HepG2 (cell line): ENCODE results near the gene SRSF12. TPM values are rescaled to one million over a fixed set of nuclear protein-coding genes. Genes with fewer than 3 reads are reported as not detected.
A peak's percentile ranks its signal among the peaks of the same experiment; 100 is the strongest.

ENCODE experiments used
- ARNTL ChIP-seq: sonication (generic); formaldehyde crosslinking; IDR thresholded peaks from 2 replicates; pipeline ENCODE4 v1.4.0; 2020; ENCODE audit warnings: mild to moderate bottlenecking, missing genetic modification reagents
- CEBPB ChIP-seq: IDR thresholded peaks from 2 replicates; pipeline ENCODE4 v1.6.1; 2011; ENCODE audit warnings: low read depth, low read length, improper control_type of control experiment, borderline replicate concordance
- MLLT10 ChIP-seq: sonication (generic); formaldehyde crosslinking; IDR thresholded peaks from 2 replicates; pipeline ENCODE4 v1.4.0; 2020; ENCODE audit warnings: missing genetic modification reagents
- MYNN ChIP-seq: sonication (generic); formaldehyde crosslinking; IDR thresholded peaks from 2 replicates; pipeline ENCODE4 v1.4.0; 2020; ENCODE audit warnings: mild to moderate bottlenecking, low read depth, missing genetic modification reagents
- MZF1 ChIP-seq: sonication (generic); formaldehyde crosslinking; IDR thresholded peaks from 2 replicates; pipeline ENCODE4 v1.8.1; 2023; ENCODE audit warnings: mild to moderate bottlenecking, missing genetic modification reagents, borderline replicate concordance
- TAF1 ChIP-seq: sonication (generic); formaldehyde crosslinking; IDR thresholded peaks from 2 replicates; pipeline ENCODE4 v1.4.0; 2020; ENCODE audit warnings: missing genetic modification reagents
- ZNF30 ChIP-seq: sonication (generic); formaldehyde crosslinking; IDR thresholded peaks from 2 replicates; pipeline ENCODE4 v1.5.0; 2020; ENCODE audit warnings: mild to moderate bottlenecking, missing genetic modification reagents
- polyA plus RNA-seq, 8 experiments: library from polyadenylated mRNA; depleted of rRNA in 3 of 8; stranded (reverse) in 7 of 8; unstranded in 1 of 8; fragments of >200 nt; fragmentation: Illumina TruSeq in 4 of 8; extraction: Trizol in 4 of 8; gene quantifications; 2 replicates each; pipeline versions ENCODE4 v1.2.1 to v1.2.3, GENCODE V29; 2011 to 2016; ENCODE audit warnings: low read depth in 4 of 8, missing spikeins in 1 of 8, mixed read lengths in 1 of 8; ENCODE audit not compliant: insufficient read depth in 1 of 8
- total RNA-seq, 5 experiments: library from RNA; depleted of rRNA; stranded (reverse); fragments of >200 nt; fragmentation: Illumina TruSeq; extraction: Trizol; gene quantifications; 2 replicates each; pipeline ENCODE4 v1.2.3, GENCODE V29; 2016; ENCODE audit warnings: low read depth in 1 of 5
- TF ChIP-seq, protein P1 (sequence below): sonication (generic); formaldehyde crosslinking; IDR thresholded peaks from 2 replicates; pipeline ENCODE4 v1.8.0; 2022; ENCODE audit warnings: missing genetic modification reagents, mild to moderate bottlenecking, borderline replicate concordance
- TF ChIP-seq, protein P2 (sequence below): sonication (generic); formaldehyde crosslinking; IDR thresholded peaks from 2 replicates; pipeline ENCODE4 v1.5.0; 2020; ENCODE audit warnings: missing genetic modification reagents
- TF ChIP-seq, protein P3 (sequence below): IDR thresholded peaks from 2 replicates; pipeline ENCODE4 v1.6.1; 2012; ENCODE audit warnings: inconsistent platforms
- TF ChIP-seq, protein P4 (sequence below): sonication (generic); formaldehyde crosslinking; IDR thresholded peaks from 2 replicates; pipeline ENCODE4 v1.4.0; 2020; ENCODE audit warnings: mild to moderate bottlenecking, missing genetic modification reagents
- TF ChIP-seq, protein P5 (sequence below): sonication (generic); formaldehyde crosslinking; IDR thresholded peaks from 2 replicates; pipeline ENCODE4 v1.4.0; 2020; ENCODE audit warnings: missing genetic modification reagents, borderline replicate concordance
- TF ChIP-seq, protein P6 (sequence below): sonication (generic); formaldehyde crosslinking; IDR thresholded peaks from 2 replicates; pipeline ENCODE4 v1.9.0; 2021; ENCODE audit warnings: missing genetic modification reagents, mild to moderate bottlenecking, borderline replicate concordance
- TF ChIP-seq, protein P7 (sequence below): sonication (generic); formaldehyde crosslinking; IDR thresholded peaks from 2 replicates; pipeline ENCODE4 v1.8.1; 2022; ENCODE audit warnings: low read depth, mild to moderate bottlenecking, missing genetic modification reagents

The SRSF12 gene
- total and polyA plus RNA-seq, 2 of the 13 experiments (the other 11 are each of a cell fraction or from before 2014, with no cell fraction given), result 1.7 to 1.9 TPM

DNA sequence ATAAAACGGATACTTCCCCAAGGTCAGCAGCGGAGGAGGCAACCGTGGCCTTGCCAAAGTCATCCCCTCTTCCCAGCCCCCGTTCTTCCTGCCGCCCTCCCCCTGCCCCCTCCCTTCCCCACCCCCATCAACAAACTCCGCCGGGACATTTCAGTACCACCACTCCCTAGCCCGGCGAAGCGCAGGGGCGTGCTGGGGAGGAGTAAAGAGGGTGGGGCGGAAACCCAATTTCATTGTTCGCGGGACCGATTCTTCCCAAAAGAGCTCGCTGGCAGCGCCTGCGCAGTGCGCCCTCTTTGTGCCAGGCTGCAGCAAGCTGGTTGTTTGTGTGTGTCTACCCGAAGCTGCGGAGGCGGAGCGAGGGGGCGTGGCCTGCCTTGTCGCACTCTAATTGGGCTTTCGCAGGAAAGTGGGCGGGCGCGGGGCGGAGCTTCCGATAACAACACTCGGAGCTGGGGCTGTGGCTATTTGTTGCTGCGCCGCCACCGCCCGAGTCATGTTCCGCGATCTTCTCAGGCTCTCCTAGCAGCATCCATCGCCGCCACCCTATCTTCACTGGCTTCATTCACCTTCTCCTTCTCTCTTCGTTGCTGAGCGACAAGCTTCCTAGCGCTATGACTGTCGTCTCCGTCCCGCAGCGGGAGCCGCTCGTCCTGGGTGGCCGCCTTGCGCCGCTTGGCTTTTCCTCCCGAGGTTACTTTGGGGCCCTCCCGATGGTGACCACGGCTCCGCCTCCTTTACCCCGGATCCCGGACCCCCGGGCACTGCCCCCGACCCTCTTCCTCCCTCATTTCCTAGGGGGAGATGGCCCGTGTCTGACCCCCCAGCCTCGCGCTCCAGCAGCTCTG is 37.4 kb downstream of the SRSF12 start, which contains the start of gene PNRC1 (continued):
- TF ChIP-seq MLLT10 (no peak), ARNTL (CRISPR knock-in tag) (no peak), MYNN (CRISPR knock-in tag) (0 out of 2 replicates have a peak, but pooled peaks have one; percentile 16), TAF1 (CRISPR knock-in tag) (peak; percentile 98), MZF1 (CRISPR knock-in tag) (no peak), CEBPB (no peak), ZNF30 (CRISPR knock-in tag) (no peak)
- TF ChIP-seq, protein P1, sequence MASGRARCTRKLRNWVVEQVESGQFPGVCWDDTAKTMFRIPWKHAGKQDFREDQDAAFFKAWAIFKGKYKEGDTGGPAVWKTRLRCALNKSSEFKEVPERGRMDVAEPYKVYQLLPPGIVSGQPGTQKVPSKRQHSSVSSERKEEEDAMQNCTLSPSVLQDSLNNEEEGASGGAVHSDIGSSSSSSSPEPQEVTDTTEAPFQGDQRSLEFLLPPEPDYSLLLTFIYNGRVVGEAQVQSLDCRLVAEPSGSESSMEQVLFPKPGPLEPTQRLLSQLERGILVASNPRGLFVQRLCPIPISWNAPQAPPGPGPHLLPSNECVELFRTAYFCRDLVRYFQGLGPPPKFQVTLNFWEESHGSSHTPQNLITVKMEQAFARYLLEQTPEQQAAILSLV, result no peak; the same call in 1 of the 2 replicates
- TF ChIP-seq, protein P2, sequence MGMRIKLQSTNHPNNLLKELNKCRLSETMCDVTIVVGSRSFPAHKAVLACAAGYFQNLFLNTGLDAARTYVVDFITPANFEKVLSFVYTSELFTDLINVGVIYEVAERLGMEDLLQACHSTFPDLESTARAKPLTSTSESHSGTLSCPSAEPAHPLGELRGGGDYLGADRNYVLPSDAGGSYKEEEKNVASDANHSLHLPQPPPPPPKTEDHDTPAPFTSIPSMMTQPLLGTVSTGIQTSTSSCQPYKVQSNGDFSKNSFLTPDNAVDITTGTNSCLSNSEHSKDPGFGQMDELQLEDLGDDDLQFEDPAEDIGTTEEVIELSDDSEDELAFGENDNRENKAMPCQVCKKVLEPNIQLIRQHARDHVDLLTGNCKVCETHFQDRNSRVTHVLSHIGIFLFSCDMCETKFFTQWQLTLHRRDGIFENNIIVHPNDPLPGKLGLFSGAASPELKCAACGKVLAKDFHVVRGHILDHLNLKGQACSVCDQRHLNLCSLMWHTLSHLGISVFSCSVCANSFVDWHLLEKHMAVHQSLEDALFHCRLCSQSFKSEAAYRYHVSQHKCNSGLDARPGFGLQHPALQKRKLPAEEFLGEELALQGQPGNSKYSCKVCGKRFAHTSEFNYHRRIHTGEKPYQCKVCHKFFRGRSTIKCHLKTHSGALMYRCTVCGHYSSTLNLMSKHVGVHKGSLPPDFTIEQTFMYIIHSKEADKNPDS (CRISPR knock-in tag), result 0 out of 2 replicates have a peak, but pooled peaks have one; percentile 45
- TF ChIP-seq, protein P3, sequence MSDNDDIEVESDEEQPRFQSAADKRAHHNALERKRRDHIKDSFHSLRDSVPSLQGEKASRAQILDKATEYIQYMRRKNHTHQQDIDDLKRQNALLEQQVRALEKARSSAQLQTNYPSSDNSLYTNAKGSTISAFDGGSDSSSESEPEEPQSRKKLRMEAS, result peak; percentile 62; the same call in 1 of the 2 replicates
- TF ChIP-seq, protein P4, sequence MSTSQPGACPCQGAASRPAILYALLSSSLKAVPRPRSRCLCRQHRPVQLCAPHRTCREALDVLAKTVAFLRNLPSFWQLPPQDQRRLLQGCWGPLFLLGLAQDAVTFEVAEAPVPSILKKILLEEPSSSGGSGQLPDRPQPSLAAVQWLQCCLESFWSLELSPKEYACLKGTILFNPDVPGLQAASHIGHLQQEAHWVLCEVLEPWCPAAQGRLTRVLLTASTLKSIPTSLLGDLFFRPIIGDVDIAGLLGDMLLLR (CRISPR knock-in tag), result peak; percentile 64
- TF ChIP-seq, protein P5, sequence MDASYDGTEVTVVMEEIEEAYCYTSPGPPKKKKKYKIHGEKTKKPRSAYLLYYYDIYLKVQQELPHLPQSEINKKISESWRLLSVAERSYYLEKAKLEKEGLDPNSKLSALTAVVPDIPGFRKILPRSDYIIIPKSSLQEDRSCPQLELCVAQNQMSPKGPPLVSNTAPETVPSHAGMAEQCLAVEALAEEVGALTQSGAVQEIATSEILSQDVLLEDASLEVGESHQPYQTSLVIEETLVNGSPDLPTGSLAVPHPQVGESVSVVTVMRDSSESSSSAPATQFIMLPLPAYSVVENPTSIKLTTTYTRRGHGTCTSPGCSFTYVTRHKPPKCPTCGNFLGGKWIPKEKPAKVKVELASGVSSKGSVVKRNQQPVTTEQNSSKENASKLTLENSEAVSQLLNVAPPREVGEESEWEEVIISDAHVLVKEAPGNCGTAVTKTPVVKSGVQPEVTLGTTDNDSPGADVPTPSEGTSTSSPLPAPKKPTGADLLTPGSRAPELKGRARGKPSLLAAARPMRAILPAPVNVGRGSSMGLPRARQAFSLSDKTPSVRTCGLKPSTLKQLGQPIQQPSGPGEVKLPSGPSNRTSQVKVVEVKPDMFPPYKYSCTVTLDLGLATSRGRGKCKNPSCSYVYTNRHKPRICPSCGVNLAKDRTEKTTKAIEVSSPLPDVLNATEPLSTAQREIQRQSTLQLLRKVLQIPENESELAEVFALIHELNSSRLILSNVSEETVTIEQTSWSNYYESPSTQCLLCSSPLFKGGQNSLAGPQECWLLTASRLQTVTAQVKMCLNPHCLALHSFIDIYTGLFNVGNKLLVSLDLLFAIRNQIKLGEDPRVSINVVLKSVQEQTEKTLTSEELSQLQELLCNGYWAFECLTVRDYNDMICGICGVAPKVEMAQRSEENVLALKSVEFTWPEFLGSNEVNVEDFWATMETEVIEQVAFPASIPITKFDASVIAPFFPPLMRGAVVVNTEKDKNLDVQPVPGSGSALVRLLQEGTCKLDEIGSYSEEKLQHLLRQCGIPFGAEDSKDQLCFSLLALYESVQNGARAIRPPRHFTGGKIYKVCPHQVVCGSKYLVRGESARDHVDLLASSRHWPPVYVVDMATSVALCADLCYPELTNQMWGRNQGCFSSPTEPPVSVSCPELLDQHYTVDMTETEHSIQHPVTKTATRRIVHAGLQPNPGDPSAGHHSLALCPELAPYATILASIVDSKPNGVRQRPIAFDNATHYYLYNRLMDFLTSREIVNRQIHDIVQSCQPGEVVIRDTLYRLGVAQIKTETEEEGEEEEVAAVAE, result peak; percentile 41; the same call in 1 of the 2 replicates
- TF ChIP-seq, protein P6, sequence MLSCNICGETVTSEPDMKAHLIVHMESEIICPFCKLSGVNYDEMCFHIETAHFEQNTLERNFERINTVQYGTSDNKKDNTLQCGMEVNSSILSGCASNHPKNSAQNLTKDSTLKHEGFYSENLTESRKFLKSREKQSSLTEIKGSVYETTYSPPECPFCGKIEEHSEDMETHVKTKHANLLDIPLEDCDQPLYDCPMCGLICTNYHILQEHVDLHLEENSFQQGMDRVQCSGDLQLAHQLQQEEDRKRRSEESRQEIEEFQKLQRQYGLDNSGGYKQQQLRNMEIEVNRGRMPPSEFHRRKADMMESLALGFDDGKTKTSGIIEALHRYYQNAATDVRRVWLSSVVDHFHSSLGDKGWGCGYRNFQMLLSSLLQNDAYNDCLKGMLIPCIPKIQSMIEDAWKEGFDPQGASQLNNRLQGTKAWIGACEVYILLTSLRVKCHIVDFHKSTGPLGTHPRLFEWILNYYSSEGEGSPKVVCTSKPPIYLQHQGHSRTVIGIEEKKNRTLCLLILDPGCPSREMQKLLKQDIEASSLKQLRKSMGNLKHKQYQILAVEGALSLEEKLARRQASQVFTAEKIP (CRISPR knock-in tag), result no peak
- TF ChIP-seq, protein P7, sequence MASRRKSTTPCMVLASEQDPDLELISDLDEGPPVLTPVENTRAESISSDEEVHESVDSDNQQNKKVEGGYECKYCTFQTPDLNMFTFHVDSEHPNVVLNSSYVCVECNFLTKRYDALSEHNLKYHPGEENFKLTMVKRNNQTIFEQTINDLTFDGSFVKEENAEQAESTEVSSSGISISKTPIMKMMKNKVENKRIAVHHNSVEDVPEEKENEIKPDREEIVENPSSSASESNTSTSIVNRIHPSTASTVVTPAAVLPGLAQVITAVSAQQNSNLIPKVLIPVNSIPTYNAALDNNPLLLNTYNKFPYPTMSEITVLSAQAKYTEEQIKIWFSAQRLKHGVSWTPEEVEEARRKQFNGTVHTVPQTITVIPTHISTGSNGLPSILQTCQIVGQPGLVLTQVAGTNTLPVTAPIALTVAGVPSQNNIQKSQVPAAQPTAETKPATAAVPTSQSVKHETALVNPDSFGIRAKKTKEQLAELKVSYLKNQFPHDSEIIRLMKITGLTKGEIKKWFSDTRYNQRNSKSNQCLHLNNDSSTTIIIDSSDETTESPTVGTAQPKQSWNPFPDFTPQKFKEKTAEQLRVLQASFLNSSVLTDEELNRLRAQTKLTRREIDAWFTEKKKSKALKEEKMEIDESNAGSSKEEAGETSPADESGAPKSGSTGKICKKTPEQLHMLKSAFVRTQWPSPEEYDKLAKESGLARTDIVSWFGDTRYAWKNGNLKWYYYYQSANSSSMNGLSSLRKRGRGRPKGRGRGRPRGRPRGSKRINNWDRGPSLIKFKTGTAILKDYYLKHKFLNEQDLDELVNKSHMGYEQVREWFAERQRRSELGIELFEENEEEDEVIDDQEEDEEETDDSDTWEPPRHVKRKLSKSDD (CRISPR knock-in tag), result no peak
